K562 (cell line): ENCODE results near the gene HPCAL1. TPM values are rescaled to one million over a fixed set of nuclear protein-coding genes. Genes with fewer than 3 reads are reported as not detected.

Source experiments
- CCNT2 ChIP-seq: IDR thresholded peaks from 2 replicates; pipeline ENCODE4 v1.6.1; 2011; ENCODE audit warnings: borderline replicate concordance, low read depth, mild to moderate bottlenecking, moderate library complexity, mixed read lengths, low read length; ENCODE audit not compliant: insufficient read length; ENCODE audit errors: extremely low read depth
- ELF4 ChIP-seq: fragments of 450-650 bp; formaldehyde crosslinking; IDR thresholded peaks from 2 replicates; pipeline ENCODE4 v1.4.0; 2022; ENCODE audit warnings: missing genetic modification characterization
- HDAC2 ChIP-seq: fragments of 450-650 bp; IDR thresholded peaks from 2 replicates; pipeline ENCODE4 v1.6.1; 2016; ENCODE audit warnings: mild to moderate bottlenecking
- HDAC8 ChIP-seq: fragments of 450-650 bp; IDR thresholded peaks from 2 replicates; pipeline ENCODE4 v1.6.1; 2016; ENCODE audit warnings: mild to moderate bottlenecking, missing genetic modification characterization, moderate library complexity, missing compliant biosample characterization
- JUND ChIP-seq, 2 experiments: IDR thresholded peaks; 2 replicates in 1 of 2; 3 replicates in 1 of 2; pipeline ENCODE4 v1.6.1; 2011; ENCODE audit warnings: borderline replicate concordance in 2 of 2, low read depth in 2 of 2, low read length in 2 of 2, improper control_type of control experiment in 1 of 2, missing biosample characterization in 1 of 2, missing genetic modification characterization in 1 of 2, missing genetic modification reagents in 1 of 2
- NRF1 ChIP-seq, 2 experiments: fragments of 450-650 bp; IDR thresholded peaks in 1 of 2; conservative IDR thresholded peaks in 1 of 2; 2 replicates each; pipeline ENCODE4 v1.6.1; 2014; ENCODE audit warnings: mild to moderate bottlenecking in 2 of 2
- PCBP2 ChIP-seq: fragments of 200-400 bp; formaldehyde crosslinking; IDR thresholded peaks from 2 replicates; pipeline ENCODE4 v1.6.1; 2018; ENCODE audit warnings: low read length, low read depth, mild to moderate bottlenecking, moderate library complexity; ENCODE audit not compliant: poor library complexity, severe bottlenecking
- POLR2H ChIP-seq: IDR thresholded peaks from 2 replicates; pipeline ENCODE4 v1.6.1; 2016; ENCODE audit warnings: missing genetic modification characterization, low read depth, mild to moderate bottlenecking, control low read depth, missing compliant biosample characterization, moderate library complexity
- RFX1 ChIP-seq: fragments of 450-650 bp; IDR thresholded peaks from 2 replicates; pipeline ENCODE4 v1.6.1; 2016; ENCODE audit warnings: mild to moderate bottlenecking, moderate library complexity
- SAP30 ChIP-seq: fragments of 200-600 bp; sonication (generic); IDR thresholded peaks from 2 replicates; pipeline ENCODE4 v1.6.1; 2012; ENCODE audit warnings: borderline replicate concordance, low read depth, mild to moderate bottlenecking, moderate library complexity, low read length, control low read depth, inconsistent platforms; ENCODE audit not compliant: insufficient read depth, poor library complexity, severe bottlenecking
- SIRT6 ChIP-seq: IDR thresholded peaks from one replicate; pipeline ENCODE4 v1.6.1; 2012; ENCODE audit warnings: low read depth, mild to moderate bottlenecking, control low read depth, inconsistent platforms, low read length, moderate library complexity
- TAF7 ChIP-seq: fragments of 450-650 bp; IDR thresholded peaks from 2 replicates; pipeline ENCODE4 v1.6.1; 2016; ENCODE audit warnings: missing genetic modification characterization, missing compliant biosample characterization
- ZNF3 ChIP-seq: fragments of 250-450 bp; sonication (Bioruptor Pico); IDR thresholded peaks from 2 replicates; pipeline ENCODE4 v1.5.0; 2021; ENCODE audit warnings: mild to moderate bottlenecking, moderate library complexity
- ZNF431 ChIP-seq: sonication (generic); formaldehyde crosslinking; IDR thresholded peaks from 2 replicates; pipeline ENCODE4 v1.8.0; 2022; ENCODE audit warnings: mild to moderate bottlenecking, missing genetic modification reagents
- ZNF76 ChIP-seq: fragments of 250-450 bp; sonication (Bioruptor Pico); IDR thresholded peaks from 2 replicates; pipeline ENCODE4 v1.4.0; 2020; ENCODE audit warnings: mild to moderate bottlenecking, moderate library complexity, borderline replicate concordance
- polyA plus RNA-seq, 8 experiments: library from polyadenylated mRNA; depleted of rRNA in 4 of 8; stranded (reverse) in 5 of 8; unstranded in 3 of 8; fragments of >200 nt; fragmentation: Nextera tagmentation in 2 of 8; fragmentation: Illumina TruSeq in 1 of 8; extraction: Ambion mirVana in 2 of 8; extraction: Trizol in 1 of 8; gene quantifications; 2 replicates each; pipeline versions ENCODE4 v1.2.1 to v1.2.3, GENCODE V29; 2011 to 2014; ENCODE audit warnings: inconsistent platforms in 1 of 8, missing spikeins in 1 of 8
- total RNA-seq, 7 experiments: library from RNA; depleted of rRNA in 6 of 7; stranded (reverse); fragments of >200 nt in 6 of 7; fragmentation: Illumina TruSeq in 2 of 7; extraction: Trizol in 2 of 7; gene quantifications; 2 replicates each; pipeline versions ENCODE4 v1.2.1 to v1.2.3, GENCODE V29; 2011 to 2021; ENCODE audit warnings: low replicate concordance in 1 of 7
- TF ChIP-seq, protein P1 (sequence below): sonication (generic); formaldehyde crosslinking; IDR thresholded peaks from 2 replicates; pipeline ENCODE4 v1.8.1; 2023; ENCODE audit warnings: mild to moderate bottlenecking, missing genetic modification reagents
- TF ChIP-seq, protein P2 (sequence below): sonication (generic); formaldehyde crosslinking; IDR thresholded peaks from 2 replicates; pipeline ENCODE4 v1.8.0; 2022; ENCODE audit warnings: missing genetic modification reagents, mild to moderate bottlenecking, borderline replicate concordance

HPCAL1 gene
- total and polyA plus RNA-seq, 9 of the 15 experiments (the other 6 are each of a cell fraction or from before 2014, with no cell fraction given) = 2.7 to 65.5 (median 23.9) TPM

DNA sequence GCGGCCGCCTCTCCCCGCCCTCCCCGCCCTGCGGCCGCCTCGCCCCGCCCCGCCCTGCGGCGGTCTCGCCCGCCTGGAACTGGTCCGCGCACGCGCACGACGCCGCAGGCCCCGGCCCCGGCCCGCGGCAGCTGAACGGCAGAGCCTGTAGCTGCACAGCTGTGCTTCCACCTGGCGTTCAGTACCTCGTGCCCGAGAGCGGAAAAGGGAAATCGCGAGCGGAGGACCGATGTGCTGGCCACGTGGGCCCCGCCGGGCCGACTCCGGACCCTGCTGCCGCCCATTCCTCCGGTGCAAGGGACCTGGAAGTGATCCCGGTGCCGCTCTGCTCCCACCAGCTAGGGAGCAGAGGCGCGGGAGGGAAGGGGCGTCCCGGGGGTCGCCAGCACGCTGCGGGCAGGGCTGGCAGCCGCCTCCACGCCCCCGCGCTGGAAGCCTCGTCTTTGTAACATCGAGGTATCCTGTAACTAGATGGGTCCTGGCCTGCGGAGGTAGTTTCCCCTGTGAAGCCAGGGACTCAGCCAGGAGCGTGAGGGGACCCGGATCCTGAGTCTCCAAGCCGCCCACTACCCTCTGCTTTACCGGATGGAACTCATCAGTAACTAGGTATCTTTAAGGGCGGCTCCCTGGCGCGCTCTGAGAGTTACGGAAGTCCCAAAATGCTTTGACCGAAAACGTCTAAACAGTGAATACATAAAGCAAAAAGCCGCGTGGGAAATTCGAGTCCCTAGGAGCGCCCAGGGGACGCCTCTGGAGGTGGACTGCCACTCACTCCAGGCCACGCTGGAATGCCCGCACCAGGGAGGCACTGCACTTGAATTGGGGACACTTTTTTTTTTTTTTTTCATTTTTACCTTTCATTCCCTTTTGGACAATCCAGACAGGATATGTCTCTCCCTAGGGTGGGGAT, 146.1 kb downstream of the HPCAL1 start (continued):
- TF ChIP-seq SAP30 = peak; percentile 92
- TF ChIP-seq JUND (IDR thresholded peaks at IDR 0.05; ENCODE audit: borderline replicate concordance, low read depth, low read length) = 0 out of 2 replicates have a peak, but pooled peaks have one; percentile 24
- TF ChIP-seq JUND (tag; IDR thresholded peaks at IDR 0.05; ENCODE audit: borderline replicate concordance, low read depth, low read length) = no peak
- TF ChIP-seq ELF4 = no peak
- peak; percentile 30; the same call in 1 of the 2 replicates for TF ChIP-seq TAF7
- peak; percentile 89 to 91 for TF ChIP-seq NRF1 (conservative IDR thresholded peaks at IDR 0.05 in 1 of 2, IDR thresholded peaks at IDR 0.05 in 1 of 2)
- TF ChIP-seq, protein P1, sequence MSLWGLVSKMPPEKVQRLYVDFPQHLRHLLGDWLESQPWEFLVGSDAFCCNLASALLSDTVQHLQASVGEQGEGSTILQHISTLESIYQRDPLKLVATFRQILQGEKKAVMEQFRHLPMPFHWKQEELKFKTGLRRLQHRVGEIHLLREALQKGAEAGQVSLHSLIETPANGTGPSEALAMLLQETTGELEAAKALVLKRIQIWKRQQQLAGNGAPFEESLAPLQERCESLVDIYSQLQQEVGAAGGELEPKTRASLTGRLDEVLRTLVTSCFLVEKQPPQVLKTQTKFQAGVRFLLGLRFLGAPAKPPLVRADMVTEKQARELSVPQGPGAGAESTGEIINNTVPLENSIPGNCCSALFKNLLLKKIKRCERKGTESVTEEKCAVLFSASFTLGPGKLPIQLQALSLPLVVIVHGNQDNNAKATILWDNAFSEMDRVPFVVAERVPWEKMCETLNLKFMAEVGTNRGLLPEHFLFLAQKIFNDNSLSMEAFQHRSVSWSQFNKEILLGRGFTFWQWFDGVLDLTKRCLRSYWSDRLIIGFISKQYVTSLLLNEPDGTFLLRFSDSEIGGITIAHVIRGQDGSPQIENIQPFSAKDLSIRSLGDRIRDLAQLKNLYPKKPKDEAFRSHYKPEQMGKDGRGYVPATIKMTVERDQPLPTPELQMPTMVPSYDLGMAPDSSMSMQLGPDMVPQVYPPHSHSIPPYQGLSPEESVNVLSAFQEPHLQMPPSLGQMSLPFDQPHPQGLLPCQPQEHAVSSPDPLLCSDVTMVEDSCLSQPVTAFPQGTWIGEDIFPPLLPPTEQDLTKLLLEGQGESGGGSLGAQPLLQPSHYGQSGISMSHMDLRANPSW = no peak
- TF ChIP-seq HDAC8 (tag) = peak; percentile 83; the same call in 1 of the 2 replicates
- TF ChIP-seq, protein P2, sequence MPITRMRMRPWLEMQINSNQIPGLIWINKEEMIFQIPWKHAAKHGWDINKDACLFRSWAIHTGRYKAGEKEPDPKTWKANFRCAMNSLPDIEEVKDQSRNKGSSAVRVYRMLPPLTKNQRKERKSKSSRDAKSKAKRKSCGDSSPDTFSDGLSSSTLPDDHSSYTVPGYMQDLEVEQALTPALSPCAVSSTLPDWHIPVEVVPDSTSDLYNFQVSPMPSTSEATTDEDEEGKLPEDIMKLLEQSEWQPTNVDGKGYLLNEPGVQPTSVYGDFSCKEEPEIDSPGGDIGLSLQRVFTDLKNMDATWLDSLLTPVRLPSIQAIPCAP (CRISPR knock-in tag) = peak; percentile 61; the same call in 1 of the 2 replicates
- peak; percentile 71; the same call in 1 of the 2 replicates for TF ChIP-seq ZNF431 (CRISPR knock-in tag)
- TF ChIP-seq SIRT6 = no peak
- no peak for TF ChIP-seq PCBP2
- TF ChIP-seq CCNT2 = peak; percentile 1
- TF ChIP-seq RFX1 = no peak
- TF ChIP-seq ZNF3 = no peak
- peak; percentile 41; the same call in 1 of the 2 replicates for TF ChIP-seq POLR2H (tag)
- TF ChIP-seq HDAC2 = peak; percentile 76; the same call in 1 of the 2 replicates
- 0 out of 2 replicates have a peak, but pooled peaks have one; percentile 37 for TF ChIP-seq ZNF76 (CRISPR knock-in tag)
